ENCODE data around the gene KYNU. TPM values are rescaled to one million over a fixed set of nuclear protein-coding genes. Genes with fewer than 3 reads are reported as not detected.

KYNU gene
- total RNA-seq, 1 donor from 2014 or later = 4.3 TPM

GRCh38 chr2:142961202-142961601 lies 83.7 kb downstream of the KYNU start:
- no peak for DNase-seq (ENCODE audit: low spot score)

GRCh38 chr2:142965443-142965842 lies 88.0 kb downstream of the KYNU start:
- no peak for DNase-seq (ENCODE audit: low spot score)

- no peak for DNase-seq (ENCODE audit: low spot score)
These were observed 88.8 kb downstream of the KYNU start for GRCh38 chr2:142966284-142966683.

- no peak for DNase-seq (ENCODE audit: low spot score)
These were observed 89.6 kb downstream of the KYNU start for GRCh38 chr2:142967060-142967459.

GRCh38 chr2:142973160-142973821 lies 95.8 kb downstream of the KYNU start:
- no peak for DNase-seq (ENCODE audit: low spot score)

GRCh38 chr2:142973822-142974207 lies 96.4 kb downstream of the KYNU start:
- DNase-seq (ENCODE audit: low spot score) = peak; percentile 11

- DNase-seq (ENCODE audit: low spot score) = peak; percentile 52
These were observed 97.0 kb downstream of the KYNU start for GRCh38 chr2:142974288-142975024.

- no peak for DNase-seq (ENCODE audit: low spot score)
These were observed 97.8 kb downstream of the KYNU start for GRCh38 chr2:142975239-142975638.

- peak; percentile 18 for DNase-seq (ENCODE audit: low spot score)
These were observed 103.0 kb downstream of the KYNU start for GRCh38 chr2:142980246-142981068.

- DNase-seq (ENCODE audit: low spot score) = no peak
These were observed 103.6 kb downstream of the KYNU start for GRCh38 chr2:142981069-142981378.

- no peak for DNase-seq (ENCODE audit: low spot score)
These were observed 104.3 kb downstream of the KYNU start for GRCh38 chr2:142981756-142982155.

GRCh38 chr2:142983174-142983573 lies 105.7 kb downstream of the KYNU start:
- no peak for DNase-seq (ENCODE audit: low spot score)

GRCh38 chr2:142984657-142985056 lies 107.2 kb downstream of the KYNU start:
- no peak for DNase-seq (ENCODE audit: low spot score)

GRCh38 chr2:142987044-142987443 lies 109.6 kb downstream of the KYNU start:
- DNase-seq (ENCODE audit: low spot score) = no peak

GRCh38 chr2:142989273-142990204 lies 112.1 kb downstream of the KYNU start:
- DNase-seq (ENCODE audit: low spot score) = peak; percentile 58

- no peak for DNase-seq (ENCODE audit: low spot score)
These were observed 113.8 kb downstream of the KYNU start for GRCh38 chr2:142991295-142991694.

- peak; percentile 34 for DNase-seq (ENCODE audit: low spot score)
These were observed 115.4 kb downstream of the KYNU start for GRCh38 chr2:142992840-142993239.

- DNase-seq (ENCODE audit: low spot score) = no peak
These were observed 116.3 kb downstream of the KYNU start for GRCh38 chr2:142993771-142994170.

- no peak for DNase-seq (ENCODE audit: low spot score)
These were observed 117.2 kb downstream of the KYNU start for GRCh38 chr2:142994665-142995064.

GRCh38 chr2:142997231-142997630 lies 119.8 kb downstream of the KYNU start:
- no peak for DNase-seq (ENCODE audit: low spot score)

GRCh38 chr2:143000599-143000998 lies 123.1 kb downstream of the KYNU start:
- DNase-seq (ENCODE audit: low spot score) = no peak
